ENCODE data around the gene RIPK1. TPM values are rescaled to one million over a fixed set of nuclear protein-coding genes. Genes with fewer than 3 reads are reported as not detected.

Gene RIPK1
- total and polyA plus RNA-seq, 10 of the 15 experiments (the other 5 are each of a cell fraction or from before 2014, with no cell fraction given), result 1.6 to 11.2 (median 6.3) TPM

DNA sequence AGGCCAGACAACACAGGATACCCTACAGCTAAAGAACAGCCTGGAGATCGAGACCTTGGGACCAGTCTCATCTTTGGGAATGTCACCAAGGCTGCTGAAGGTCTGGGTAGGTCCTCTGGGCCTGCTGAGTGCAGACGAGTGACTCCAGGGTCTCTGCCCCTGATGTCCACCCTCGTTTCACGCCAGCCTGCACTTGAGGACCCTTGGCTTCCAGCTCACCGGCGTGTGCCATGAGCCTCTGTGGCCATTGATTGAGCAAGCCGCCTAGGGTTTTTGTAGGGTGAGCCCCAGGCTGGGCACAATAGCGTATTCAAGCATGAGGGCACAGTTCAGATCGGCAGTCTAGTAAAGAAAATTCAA, 54.5 kb downstream of the RIPK1 start:
- no peaks in the 10 kb centered on the region for H3K79me2 ChIP-seq (ENCODE audit: control insufficient read depth, insufficient read depth, low read length)
- ATAC-seq (no peak), DNase-seq (ENCODE audit: low read depth, low spot score) (no peak), FAIRE-seq (no peak)
- SMC1A ChIA-PET (ENCODE audit: uncharacterized antibody, unreplicated experiment), result interaction anchor here (0.6 kb wide), 1 partner anchor 620 kb away, joined by 3 read pairs; no protein-coding TSS in a partner anchor
- RAD21 ChIA-PET (ENCODE audit: unreplicated experiment), result no interaction called here
- WGBS (ENCODE audit: insufficient coverage, insufficient replicate concordance, low lambda C conversion rate, missing lambda C conversion rate), result 87% methylated on average over 9 of the region's 9 CpGs
- no peak overlapping the region for H2AFZ ChIP-seq (ENCODE audit: control insufficient read depth, low read depth, low read length)
- no TSS peak for BruUV-seq (replicated peaks)
- intact Hi-C loops (cut with micrococcal nuclease; ENCODE audit: unreplicated experiment) (no loop called here), in situ Hi-C loops (cut with MboI) (no loop called here)
- H3K27me3 ChIP-seq (replicated peaks in 1 of 2; ENCODE audit: control insufficient read depth in 2 of 2, insufficient read depth in 2 of 2, low read length in 1 of 2), result no peaks in the 10 kb centered on the region
- CTCF ChIA-PET, result no interaction called here
- no peaks in the 10 kb centered on the region for H3K9me3 ChIP-seq (replicated peaks; ENCODE audit: control insufficient read depth, insufficient read depth, low read length)
- no peak overlapping the region for H3K4me3 ChIP-seq
- peaks cover 9% of the 10 kb centered on the region; the same call in 1 of the 2 replicates for H3K4me1 ChIP-seq (ENCODE audit: control insufficient read depth, insufficient read depth, low read length)
- no peak overlapping the region for H3K4me2 ChIP-seq (ENCODE audit: control insufficient read depth, insufficient read depth)
- POLR2A ChIA-PET, result interaction anchor here (0.9 kb wide), 1 partner anchor 131 kb away, joined by 3 read pairs; no protein-coding TSS in a partner anchor
- no peak overlapping the region for H3K9ac ChIP-seq (ENCODE audit: control insufficient read depth, insufficient read depth, low read length)
- no peaks in the 10 kb centered on the region for H3K36me3 ChIP-seq (ENCODE audit: control insufficient read depth in 2 of 2, insufficient read depth in 2 of 2, low read length in 1 of 2)
- H4K20me1 ChIP-seq (ENCODE audit: control insufficient read depth, insufficient read depth), result no peaks in the 10 kb centered on the region
- no peak overlapping the region for H3K27ac ChIP-seq (ENCODE audit: control insufficient read depth, insufficient read depth)
- TF ChIP-seq RELA (IDR thresholded peaks at IDR 0.05; ENCODE audit: borderline replicate concordance, partially characterized antibody) (no peak), TCF7 (IDR thresholded peaks at IDR 0.05; ENCODE audit: borderline replicate concordance) (no peak), NRF1 (conservative IDR thresholded peaks at IDR 0.05; ENCODE audit: low read depth, low read length) (no peak), MTA2 (IDR thresholded peaks at IDR 0.05; ENCODE audit: low read depth) (no peak), BACH1 (IDR thresholded peaks at IDR 0.05; ENCODE audit: borderline replicate concordance) (no peak), ZBED1 (IDR thresholded peaks at IDR 0.05; ENCODE audit: borderline replicate concordance) (no peak), HDAC2 (IDR thresholded peaks at IDR 0.05) (no peak), SPI1 (IDR thresholded peaks at IDR 0.05; ENCODE audit: borderline replicate concordance, insufficient read depth, low read depth, low read length) (no peak), IRF4 (IDR thresholded peaks at IDR 0.05; ENCODE audit: low read depth, low read length) (no peak), RB1 (IDR thresholded peaks at IDR 0.05; ENCODE audit: borderline replicate concordance) (no peak), JUNB (IDR thresholded peaks at IDR 0.05) (no peak), SKIL (IDR thresholded peaks at IDR 0.05; ENCODE audit: low read depth, poor library complexity, severe bottlenecking) (no peak), YBX1 (IDR thresholded peaks at IDR 0.05) (no peak), CHD2 (IDR thresholded peaks at IDR 0.05; ENCODE audit: borderline replicate concordance, low read depth, low read length) (no peak)
- TF ChIP-seq, protein P1, sequence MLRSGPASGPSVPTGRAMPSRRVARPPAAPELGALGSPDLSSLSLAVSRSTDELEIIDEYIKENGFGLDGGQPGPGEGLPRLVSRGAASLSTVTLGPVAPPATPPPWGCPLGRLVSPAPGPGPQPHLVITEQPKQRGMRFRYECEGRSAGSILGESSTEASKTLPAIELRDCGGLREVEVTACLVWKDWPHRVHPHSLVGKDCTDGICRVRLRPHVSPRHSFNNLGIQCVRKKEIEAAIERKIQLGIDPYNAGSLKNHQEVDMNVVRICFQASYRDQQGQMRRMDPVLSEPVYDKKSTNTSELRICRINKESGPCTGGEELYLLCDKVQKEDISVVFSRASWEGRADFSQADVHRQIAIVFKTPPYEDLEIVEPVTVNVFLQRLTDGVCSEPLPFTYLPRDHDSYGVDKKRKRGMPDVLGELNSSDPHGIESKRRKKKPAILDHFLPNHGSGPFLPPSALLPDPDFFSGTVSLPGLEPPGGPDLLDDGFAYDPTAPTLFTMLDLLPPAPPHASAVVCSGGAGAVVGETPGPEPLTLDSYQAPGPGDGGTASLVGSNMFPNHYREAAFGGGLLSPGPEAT (IDR thresholded peaks at IDR 0.05; ENCODE audit: low read depth), result no peak
- TF ChIP-seq, protein P2, sequence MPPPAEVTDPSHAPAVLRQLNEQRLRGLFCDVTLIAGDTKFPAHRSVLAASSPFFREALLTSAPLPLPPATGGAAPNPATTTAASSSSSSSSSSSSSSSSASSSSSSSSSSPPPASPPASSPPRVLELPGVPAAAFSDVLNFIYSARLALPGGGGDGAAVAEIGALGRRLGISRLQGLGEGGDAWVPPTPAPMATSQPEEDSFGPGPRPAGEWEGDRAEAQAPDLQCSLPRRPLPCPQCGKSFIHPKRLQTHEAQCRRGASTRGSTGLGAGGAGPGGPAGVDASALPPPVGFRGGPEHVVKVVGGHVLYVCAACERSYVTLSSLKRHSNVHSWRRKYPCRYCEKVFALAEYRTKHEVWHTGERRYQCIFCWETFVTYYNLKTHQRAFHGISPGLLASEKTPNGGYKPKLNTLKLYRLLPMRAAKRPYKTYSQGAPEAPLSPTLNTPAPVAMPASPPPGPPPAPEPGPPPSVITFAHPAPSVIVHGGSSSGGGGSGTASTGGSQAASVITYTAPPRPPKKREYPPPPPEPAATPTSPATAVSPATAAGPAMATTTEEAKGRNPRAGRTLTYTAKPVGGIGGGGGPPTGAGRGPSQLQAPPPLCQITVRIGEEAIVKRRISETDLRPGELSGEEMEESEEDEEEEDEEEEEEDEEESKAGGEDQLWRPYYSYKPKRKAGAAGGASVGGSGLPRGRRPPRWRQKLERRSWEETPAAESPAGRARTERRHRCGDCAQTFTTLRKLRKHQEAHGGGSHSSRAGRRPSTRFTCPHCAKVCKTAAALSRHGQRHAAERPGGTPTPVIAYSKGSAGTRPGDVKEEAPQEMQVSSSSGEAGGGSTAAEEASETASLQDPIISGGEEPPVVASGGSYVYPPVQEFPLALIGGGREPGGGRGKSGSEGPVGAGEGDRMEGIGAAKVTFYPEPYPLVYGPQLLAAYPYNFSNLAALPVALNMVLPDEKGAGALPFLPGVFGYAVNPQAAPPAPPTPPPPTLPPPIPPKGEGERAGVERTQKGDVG (CRISPR knock-in tag; IDR thresholded peaks at IDR 0.05), result no peak
- TF ChIP-seq, protein P3, sequence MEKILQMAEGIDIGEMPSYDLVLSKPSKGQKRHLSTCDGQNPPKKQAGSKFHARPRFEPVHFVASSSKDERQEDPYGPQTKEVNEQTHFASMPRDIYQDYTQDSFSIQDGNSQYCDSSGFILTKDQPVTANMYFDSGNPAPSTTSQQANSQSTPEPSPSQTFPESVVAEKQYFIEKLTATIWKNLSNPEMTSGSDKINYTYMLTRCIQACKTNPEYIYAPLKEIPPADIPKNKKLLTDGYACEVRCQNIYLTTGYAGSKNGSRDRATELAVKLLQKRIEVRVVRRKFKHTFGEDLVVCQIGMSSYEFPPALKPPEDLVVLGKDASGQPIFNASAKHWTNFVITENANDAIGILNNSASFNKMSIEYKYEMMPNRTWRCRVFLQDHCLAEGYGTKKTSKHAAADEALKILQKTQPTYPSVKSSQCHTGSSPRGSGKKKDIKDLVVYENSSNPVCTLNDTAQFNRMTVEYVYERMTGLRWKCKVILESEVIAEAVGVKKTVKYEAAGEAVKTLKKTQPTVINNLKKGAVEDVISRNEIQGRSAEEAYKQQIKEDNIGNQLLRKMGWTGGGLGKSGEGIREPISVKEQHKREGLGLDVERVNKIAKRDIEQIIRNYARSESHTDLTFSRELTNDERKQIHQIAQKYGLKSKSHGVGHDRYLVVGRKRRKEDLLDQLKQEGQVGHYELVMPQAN (conservative IDR thresholded peaks at IDR 0.05), result no peak

Data from GM12878 (cell line).